ENCODE measurements around the gene TMEM123.

DNA sequence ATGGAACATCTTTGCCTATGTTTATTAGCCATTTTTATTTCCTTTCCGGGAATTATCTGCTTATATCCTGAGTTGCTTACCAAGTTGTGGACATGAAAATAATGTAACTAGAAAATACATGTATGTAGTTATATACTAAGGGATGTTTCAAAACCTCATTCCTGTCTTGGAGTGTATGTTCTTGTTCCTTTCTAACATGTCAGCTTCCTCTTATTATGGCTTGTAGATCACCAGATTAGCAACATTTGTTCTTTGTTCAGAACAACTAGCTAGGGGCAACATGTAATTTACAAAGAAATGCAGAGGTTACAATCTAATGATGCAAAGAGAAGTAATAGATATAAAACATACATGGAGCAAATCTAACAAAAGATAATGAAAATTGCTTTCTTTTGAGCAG lies 13.1 kb upstream of the TMEM123 start:
- TF ChIP-seq, protein P1, sequence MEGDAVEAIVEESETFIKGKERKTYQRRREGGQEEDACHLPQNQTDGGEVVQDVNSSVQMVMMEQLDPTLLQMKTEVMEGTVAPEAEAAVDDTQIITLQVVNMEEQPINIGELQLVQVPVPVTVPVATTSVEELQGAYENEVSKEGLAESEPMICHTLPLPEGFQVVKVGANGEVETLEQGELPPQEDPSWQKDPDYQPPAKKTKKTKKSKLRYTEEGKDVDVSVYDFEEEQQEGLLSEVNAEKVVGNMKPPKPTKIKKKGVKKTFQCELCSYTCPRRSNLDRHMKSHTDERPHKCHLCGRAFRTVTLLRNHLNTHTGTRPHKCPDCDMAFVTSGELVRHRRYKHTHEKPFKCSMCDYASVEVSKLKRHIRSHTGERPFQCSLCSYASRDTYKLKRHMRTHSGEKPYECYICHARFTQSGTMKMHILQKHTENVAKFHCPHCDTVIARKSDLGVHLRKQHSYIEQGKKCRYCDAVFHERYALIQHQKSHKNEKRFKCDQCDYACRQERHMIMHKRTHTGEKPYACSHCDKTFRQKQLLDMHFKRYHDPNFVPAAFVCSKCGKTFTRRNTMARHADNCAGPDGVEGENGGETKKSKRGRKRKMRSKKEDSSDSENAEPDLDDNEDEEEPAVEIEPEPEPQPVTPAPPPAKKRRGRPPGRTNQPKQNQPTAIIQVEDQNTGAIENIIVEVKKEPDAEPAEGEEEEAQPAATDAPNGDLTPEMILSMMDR (IDR thresholded peaks at IDR 0.05), result no peak
- no peak for TF ChIP-seq CBFB (CRISPR knock-in tag; IDR thresholded peaks at IDR 0.05; ENCODE audit: low read depth)
- TF ChIP-seq, protein P2, sequence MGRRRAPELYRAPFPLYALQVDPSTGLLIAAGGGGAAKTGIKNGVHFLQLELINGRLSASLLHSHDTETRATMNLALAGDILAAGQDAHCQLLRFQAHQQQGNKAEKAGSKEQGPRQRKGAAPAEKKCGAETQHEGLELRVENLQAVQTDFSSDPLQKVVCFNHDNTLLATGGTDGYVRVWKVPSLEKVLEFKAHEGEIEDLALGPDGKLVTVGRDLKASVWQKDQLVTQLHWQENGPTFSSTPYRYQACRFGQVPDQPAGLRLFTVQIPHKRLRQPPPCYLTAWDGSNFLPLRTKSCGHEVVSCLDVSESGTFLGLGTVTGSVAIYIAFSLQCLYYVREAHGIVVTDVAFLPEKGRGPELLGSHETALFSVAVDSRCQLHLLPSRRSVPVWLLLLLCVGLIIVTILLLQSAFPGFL (CRISPR knock-in tag; IDR thresholded peaks at IDR 0.05; ENCODE audit: borderline replicate concordance), result no peak
- TF ChIP-seq, protein P3, sequence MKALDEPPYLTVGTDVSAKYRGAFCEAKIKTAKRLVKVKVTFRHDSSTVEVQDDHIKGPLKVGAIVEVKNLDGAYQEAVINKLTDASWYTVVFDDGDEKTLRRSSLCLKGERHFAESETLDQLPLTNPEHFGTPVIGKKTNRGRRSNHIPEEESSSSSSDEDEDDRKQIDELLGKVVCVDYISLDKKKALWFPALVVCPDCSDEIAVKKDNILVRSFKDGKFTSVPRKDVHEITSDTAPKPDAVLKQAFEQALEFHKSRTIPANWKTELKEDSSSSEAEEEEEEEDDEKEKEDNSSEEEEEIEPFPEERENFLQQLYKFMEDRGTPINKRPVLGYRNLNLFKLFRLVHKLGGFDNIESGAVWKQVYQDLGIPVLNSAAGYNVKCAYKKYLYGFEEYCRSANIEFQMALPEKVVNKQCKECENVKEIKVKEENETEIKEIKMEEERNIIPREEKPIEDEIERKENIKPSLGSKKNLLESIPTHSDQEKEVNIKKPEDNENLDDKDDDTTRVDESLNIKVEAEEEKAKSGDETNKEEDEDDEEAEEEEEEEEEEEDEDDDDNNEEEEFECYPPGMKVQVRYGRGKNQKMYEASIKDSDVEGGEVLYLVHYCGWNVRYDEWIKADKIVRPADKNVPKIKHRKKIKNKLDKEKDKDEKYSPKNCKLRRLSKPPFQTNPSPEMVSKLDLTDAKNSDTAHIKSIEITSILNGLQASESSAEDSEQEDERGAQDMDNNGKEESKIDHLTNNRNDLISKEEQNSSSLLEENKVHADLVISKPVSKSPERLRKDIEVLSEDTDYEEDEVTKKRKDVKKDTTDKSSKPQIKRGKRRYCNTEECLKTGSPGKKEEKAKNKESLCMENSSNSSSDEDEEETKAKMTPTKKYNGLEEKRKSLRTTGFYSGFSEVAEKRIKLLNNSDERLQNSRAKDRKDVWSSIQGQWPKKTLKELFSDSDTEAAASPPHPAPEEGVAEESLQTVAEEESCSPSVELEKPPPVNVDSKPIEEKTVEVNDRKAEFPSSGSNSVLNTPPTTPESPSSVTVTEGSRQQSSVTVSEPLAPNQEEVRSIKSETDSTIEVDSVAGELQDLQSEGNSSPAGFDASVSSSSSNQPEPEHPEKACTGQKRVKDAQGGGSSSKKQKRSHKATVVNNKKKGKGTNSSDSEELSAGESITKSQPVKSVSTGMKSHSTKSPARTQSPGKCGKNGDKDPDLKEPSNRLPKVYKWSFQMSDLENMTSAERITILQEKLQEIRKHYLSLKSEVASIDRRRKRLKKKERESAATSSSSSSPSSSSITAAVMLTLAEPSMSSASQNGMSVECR (CRISPR knock-in tag; IDR thresholded peaks at IDR 0.05; ENCODE audit: borderline replicate concordance), result no peak
- TF ChIP-seq FOXJ3 (CRISPR knock-in tag; IDR thresholded peaks at IDR 0.05; ENCODE audit: borderline replicate concordance), result no peak
- TF ChIP-seq JUN (CRISPR knock-in tag; IDR thresholded peaks at IDR 0.05), result no peak
- TF ChIP-seq RELA (CRISPR knock-in tag; IDR thresholded peaks at IDR 0.05; ENCODE audit: borderline replicate concordance), result no peak
- TF ChIP-seq, protein P4, sequence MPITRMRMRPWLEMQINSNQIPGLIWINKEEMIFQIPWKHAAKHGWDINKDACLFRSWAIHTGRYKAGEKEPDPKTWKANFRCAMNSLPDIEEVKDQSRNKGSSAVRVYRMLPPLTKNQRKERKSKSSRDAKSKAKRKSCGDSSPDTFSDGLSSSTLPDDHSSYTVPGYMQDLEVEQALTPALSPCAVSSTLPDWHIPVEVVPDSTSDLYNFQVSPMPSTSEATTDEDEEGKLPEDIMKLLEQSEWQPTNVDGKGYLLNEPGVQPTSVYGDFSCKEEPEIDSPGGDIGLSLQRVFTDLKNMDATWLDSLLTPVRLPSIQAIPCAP (CRISPR knock-in tag; IDR thresholded peaks at IDR 0.05), result no peak
- no peak for TF ChIP-seq ZNF121 (CRISPR knock-in tag; IDR thresholded peaks at IDR 0.05)
